Pancreas (tissue), 10 donors: ENCODE measurements around the gene VPS37C. TPM values are rescaled to one million over a fixed set of nuclear protein-coding genes. Genes with fewer than 3 reads are reported as not detected.

Experiments used
- ATAC-seq, 4 donors: fragments of 200-7000 bp; cut with Tn5 transposase; one replicate each; pipeline versions ENCODE4 v1.8.0 to v1.9.1; 2020; ENCODE audit warnings: mild to moderate bottlenecking in 4 of 4, moderate library complexity in 4 of 4
- DNase-seq, 6 donors: peaks; one replicate each; pipeline ENCODE4 v3.0.0-alpha.2; 2020
- FAIRE-seq: peaks from 2 replicates; lab custom pipeline; 2012; peaks lifted over from hg19 to GRCh38; lab: Jason Lieb, UNC
- H3K27ac ChIP-seq, 4 donors: fragments of 200-600 bp; sonication (generic); 1 replicate in 3 of 4; 2 replicates in 1 of 4; pipeline versions ENCODE4 v1.5.0 to v1.8.0; 2020
- H3K27me3 ChIP-seq, 4 donors: fragments of 200-600 bp; one replicate each; pipeline ENCODE4 v1.8.0; 2021
- H3K36me3 ChIP-seq, 3 donors: fragments of 200-600 bp; sonication (generic) in 1 of 3; one replicate each; pipeline versions ENCODE4 v1.5.0 to v1.8.0; 2020 to 2021
- H3K4me1 ChIP-seq, 3 donors: fragments of 200-600 bp; one replicate each; pipeline ENCODE4 v1.8.0; 2021
- H3K4me3 ChIP-seq, 4 donors: fragments of 200-600 bp; sonication (generic) in 2 of 4; one replicate each; pipeline versions ENCODE4 v1.5.0 to v1.8.0; 2020 to 2021
- H3K9me3 ChIP-seq, 4 donors: fragments of 200-600 bp; one replicate each; pipeline ENCODE4 v1.8.0; 2021
- WGBS, 2 donors: extraction: QIAGEN DNeasy Blood & Tissue Kit; methylation state at CpG; one replicate each; pipeline ENCODE4 v1.1.7; 2013; 5-methylcytosine and 5-hydroxymethylcytosine counted together
- intact Hi-C, 3 donors: fragments of 100-400 bp; cut with DNase I; formaldehyde crosslinking; loops; one replicate each; pipeline versions ENCODE4 v1.11.1 to v1.14.2; 2022
- polyA plus RNA-seq, 2 donors: library from polyadenylated mRNA; stranded (reverse); fragments of 200-250 nt; gene quantifications; one replicate each; pipeline ENCODE4 v1.2.3, GENCODE V29; 2013
- total RNA-seq, 6 donors: library from RNA; stranded (reverse); fragmentation: NEBNext Ultra II Directional in 4 of 6; extraction: Animal tissue kit (Norgen Biotek cat#: 25700) in 4 of 6; gene quantifications; one replicate each; pipeline versions ENCODE4 v1.2.1 to v1.2.4, GENCODE V29; 2021 to 2023
- TF ChIP-seq, protein P1 (sequence below), 4 donors: fragments of 200-600 bp; sonication (generic) in 3 of 4; IDR thresholded peaks; one replicate each; pipeline versions ENCODE4 v1.5.0 to v1.8.0; 2021; ENCODE audit warnings: antibody characterized with exemption in 4 of 4
- donor health status: healthy with polysubstance abuse.
- donor health status: DM: no; HTN: no; CAD: no; lungs with moderate emphysema.
- donor health status: DM: no; HTN: no; CAD: no.
- donor health status: control.
- donor health status: control.
- donor health status: Bipolar disorder and iron deficiency.
- donor health status: DM: yes; HTN: yes; CAD: no.
- donor health status: DM: no; HTN: no; CAD: no.
- donor health status: DM: no; HTN: no; CAD: no.
- donor health status: DM: yes; HTN: yes; CAD: no.

Gene VPS37C
- total and polyA plus RNA-seq, 8 donors, result 12.1 to 25.7 (median 16.2) TPM

DNA sequence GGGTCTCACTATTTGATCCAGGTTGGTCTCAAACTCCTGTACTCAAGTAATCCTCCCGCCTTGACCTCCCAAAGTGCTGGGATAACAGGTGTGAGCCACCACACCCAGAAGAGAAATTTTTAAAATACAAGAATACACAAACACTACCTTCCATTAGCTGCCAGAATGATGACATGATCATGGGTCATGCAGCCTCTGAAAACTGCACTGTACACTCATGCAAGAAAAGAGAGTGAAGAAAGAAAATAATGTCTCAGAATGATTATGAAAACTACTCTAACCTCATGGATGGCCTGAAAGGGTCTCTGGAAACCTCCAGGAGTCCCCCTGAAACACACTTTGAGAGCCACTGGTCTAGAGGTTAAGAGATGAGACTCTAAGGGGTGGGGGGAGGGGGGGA is 18.8 kb downstream of the VPS37C start:
- H3K4me3 ChIP-seq, result no peak overlapping the region
- H3K36me3 ChIP-seq, result no peaks in the 10 kb centered on the region
- peaks cover 0 to 19% (median 11%) of the 10 kb centered on the region in 3 donors for H3K4me1 ChIP-seq
- TF ChIP-seq, protein P1, sequence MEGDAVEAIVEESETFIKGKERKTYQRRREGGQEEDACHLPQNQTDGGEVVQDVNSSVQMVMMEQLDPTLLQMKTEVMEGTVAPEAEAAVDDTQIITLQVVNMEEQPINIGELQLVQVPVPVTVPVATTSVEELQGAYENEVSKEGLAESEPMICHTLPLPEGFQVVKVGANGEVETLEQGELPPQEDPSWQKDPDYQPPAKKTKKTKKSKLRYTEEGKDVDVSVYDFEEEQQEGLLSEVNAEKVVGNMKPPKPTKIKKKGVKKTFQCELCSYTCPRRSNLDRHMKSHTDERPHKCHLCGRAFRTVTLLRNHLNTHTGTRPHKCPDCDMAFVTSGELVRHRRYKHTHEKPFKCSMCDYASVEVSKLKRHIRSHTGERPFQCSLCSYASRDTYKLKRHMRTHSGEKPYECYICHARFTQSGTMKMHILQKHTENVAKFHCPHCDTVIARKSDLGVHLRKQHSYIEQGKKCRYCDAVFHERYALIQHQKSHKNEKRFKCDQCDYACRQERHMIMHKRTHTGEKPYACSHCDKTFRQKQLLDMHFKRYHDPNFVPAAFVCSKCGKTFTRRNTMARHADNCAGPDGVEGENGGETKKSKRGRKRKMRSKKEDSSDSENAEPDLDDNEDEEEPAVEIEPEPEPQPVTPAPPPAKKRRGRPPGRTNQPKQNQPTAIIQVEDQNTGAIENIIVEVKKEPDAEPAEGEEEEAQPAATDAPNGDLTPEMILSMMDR (IDR thresholded peaks at IDR 0.05), result no peak
- 91 to 97% methylated on average over 1 of the region's 1 CpG for WGBS, 2 donors
- H3K27me3 ChIP-seq, result no peaks in the 10 kb centered on the region
- FAIRE-seq (no peak), ATAC-seq (no peak), DNase-seq (no peak)
- H3K9me3 ChIP-seq, result no peaks in the 10 kb centered on the region
- H3K27ac ChIP-seq, result no peak overlapping the region
- intact Hi-C loops, result no loop called here

DNA sequence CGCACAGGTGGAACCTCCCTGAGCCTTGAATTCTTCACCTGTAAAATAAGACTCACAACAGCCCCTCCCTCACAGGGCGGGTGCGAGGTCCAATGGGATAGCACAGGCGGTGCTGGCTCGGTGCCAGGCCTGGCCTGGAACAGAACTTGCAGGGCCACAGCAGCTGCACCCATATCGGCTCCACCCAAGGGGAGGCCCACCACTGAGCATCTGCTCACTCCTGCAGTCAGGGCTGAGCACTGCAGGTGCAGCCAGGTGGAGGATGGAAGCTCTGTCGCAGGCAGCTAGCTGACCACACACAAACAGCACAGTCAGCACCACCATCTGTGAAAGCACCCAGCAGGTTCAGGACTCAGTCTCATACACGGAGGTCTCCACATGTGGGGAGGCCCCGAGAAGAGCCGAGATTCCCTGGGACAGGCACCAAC is 19.6 kb downstream of the VPS37C start:
- H3K27ac ChIP-seq, result no peak overlapping the region
- TF ChIP-seq, protein P1 (IDR thresholded peaks at IDR 0.05), result no peak

GRCh38 chr11:61140416-61140815 is 20.8 kb downstream of the VPS37C start:
- no peak overlapping the region for H3K4me3 ChIP-seq
- no peaks in the 10 kb centered on the region for H3K36me3 ChIP-seq
- no peaks in the 10 kb centered on the region for H3K27me3 ChIP-seq
- TF ChIP-seq, protein P1 (IDR thresholded peaks at IDR 0.05), result no peak
- FAIRE-seq (no peak), ATAC-seq (no peak), DNase-seq (peak in 1 of 6 donors; percentile 43)
- 64 to 66% methylated on average over 4 of the region's 4 CpGs for WGBS, 2 donors
- no peaks in the 10 kb centered on the region for H3K9me3 ChIP-seq
- H3K4me1 ChIP-seq, result peaks cover 0 to 13% (median 10%) of the 10 kb centered on the region in 3 donors
- intact Hi-C loops, result no loop called here
- no peak overlapping the region for H3K27ac ChIP-seq

More for the DNA sequence above, 19.6 kb downstream of the VPS37C start:
- FAIRE-seq (no peak), ATAC-seq (peak; percentile 72 to 88 (median 77)), DNase-seq (peak; percentile 61 to 90 (median 76))
- H3K36me3 ChIP-seq, result no peaks in the 10 kb centered on the region
- H3K27me3 ChIP-seq, result no peaks in the 10 kb centered on the region
- 30 to 31% methylated on average over 10 of the region's 10 CpGs for WGBS, 2 donors
- intact Hi-C loops, result no loop called here
- H3K9me3 ChIP-seq, result no peaks in the 10 kb centered on the region
- no peak overlapping the region for H3K4me3 ChIP-seq
- H3K4me1 ChIP-seq, result peaks cover 0 to 17% (median 10%) of the 10 kb centered on the region in 3 donors

DNA sequence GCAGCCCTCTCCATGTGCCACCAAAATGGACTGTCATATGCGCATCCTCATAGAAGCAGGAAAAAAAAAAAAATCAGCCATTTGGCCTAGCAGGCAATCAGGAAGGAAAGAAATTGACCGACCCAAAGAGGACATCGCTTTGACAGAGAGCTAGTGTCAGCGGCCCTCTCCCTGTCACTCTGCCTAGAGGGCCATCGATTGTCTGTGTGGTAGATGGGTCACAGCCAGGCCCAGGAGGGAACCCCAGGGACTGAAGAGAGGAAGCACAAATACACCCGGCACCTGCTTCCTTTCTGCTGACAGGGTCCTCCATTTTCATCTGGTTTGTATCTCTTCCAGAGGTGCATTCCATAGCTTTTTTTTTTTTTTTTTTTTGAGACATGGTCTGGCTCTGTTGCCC is 21.8 kb downstream of the VPS37C start:
- intact Hi-C loops, result loop anchor here in 1 of 3 donors (5.0 kb wide), 1 partner anchor 38 kb away; no protein-coding TSS in a partner anchor
- DNase-seq (peak in 1 of 6 donors; percentile 11), ATAC-seq (no peak), FAIRE-seq (no peak)
- no peaks in the 10 kb centered on the region for H3K27me3 ChIP-seq
- no peaks in the 10 kb centered on the region for H3K36me3 ChIP-seq
- WGBS, 2 donors, result 77 to 84% methylated on average over 6 of the region's 6 CpGs
- H3K27ac ChIP-seq, result no peak overlapping the region
- peaks cover 0 to 13% (median 10%) of the 10 kb centered on the region in 3 donors for H3K4me1 ChIP-seq
- TF ChIP-seq, protein P1 (IDR thresholded peaks at IDR 0.05), result no peak
- no peaks in the 10 kb centered on the region for H3K9me3 ChIP-seq
- no peak overlapping the region for H3K4me3 ChIP-seq

DNA sequence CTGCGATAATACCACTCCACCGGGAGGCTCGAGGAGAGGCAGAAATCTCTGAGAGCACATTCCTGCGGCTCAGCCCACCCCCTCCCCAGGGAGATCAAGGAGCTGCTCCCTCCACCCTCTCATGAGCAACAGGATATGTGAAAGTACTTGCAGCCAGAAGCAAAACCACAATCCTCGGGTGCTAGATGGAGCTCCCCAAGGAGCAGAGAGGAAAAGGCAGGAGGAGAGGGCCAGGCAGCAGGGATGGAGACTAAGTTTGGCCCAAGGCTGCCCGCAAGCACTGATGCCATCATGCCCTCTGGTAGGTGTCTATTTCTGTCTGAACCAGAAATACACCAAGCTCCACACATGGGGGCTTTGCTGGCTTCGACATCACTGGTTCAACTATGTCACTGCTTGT is 22.3 kb downstream of the VPS37C start:
- no peak overlapping the region for H3K4me3 ChIP-seq
- TF ChIP-seq, protein P1 (IDR thresholded peaks at IDR 0.05), result no peak
- ATAC-seq (no peak), DNase-seq (peak in 1 of 6 donors; percentile 27), FAIRE-seq (no peak)
- no peak overlapping the region for H3K27ac ChIP-seq
- no peaks in the 10 kb centered on the region for H3K27me3 ChIP-seq
- intact Hi-C loops, result loop anchor here in 1 of 3 donors (5.0 kb wide), 1 partner anchor 38 kb away; no protein-coding TSS in a partner anchor
- H3K36me3 ChIP-seq, result no peaks in the 10 kb centered on the region
- H3K4me1 ChIP-seq, result peaks cover 0 to 13% (median 10%) of the 10 kb centered on the region in 3 donors
- WGBS, 2 donors, result 75 to 78% methylated on average over 7 of the region's 7 CpGs
- no peaks in the 10 kb centered on the region for H3K9me3 ChIP-seq
